Right lobe of liver (tissue), 6 donors: ENCODE results near the gene PRKN. TPM values are rescaled to one million over a fixed set of nuclear protein-coding genes. Genes with fewer than 3 reads are reported as not detected.
A peak's percentile ranks its signal among the peaks of the same experiment; 100 is the strongest.

ENCODE experiments used
- ATAC-seq, 4 donors: fragments of 200-7000 bp; cut with Tn5 transposase; one replicate each; pipeline ENCODE4 v1.9.1; 2020; ENCODE audit warnings: mild to moderate bottlenecking in 4 of 4, moderate library complexity in 4 of 4
- DNase-seq, 3 donors: peaks; one replicate each; pipeline ENCODE4 v3.0.0-alpha.2; 2020
- H3K27ac ChIP-seq, 3 donors: fragments of 200-600 bp; one replicate each; pipeline ENCODE4 v1.8.0; 2022
- H3K27me3 ChIP-seq, 2 donors: fragments of 200-600 bp; one replicate each; pipeline ENCODE4 v1.8.0; 2022
- H3K36me3 ChIP-seq, 4 donors: fragments of 200-600 bp; sonication (generic) in 1 of 4; one replicate each; pipeline versions ENCODE4 v1.5.1 to v1.8.0; 2017 to 2022; ENCODE audit warnings: control low read depth in 1 of 4
- H3K4me1 ChIP-seq, 4 donors: fragments of 200-600 bp; sonication (generic) in 1 of 4; one replicate each; pipeline versions ENCODE4 v1.5.1 to v1.8.0; 2017 to 2022; ENCODE audit warnings: control low read depth in 1 of 4
- H3K4me3 ChIP-seq, 3 donors: fragments of 200-600 bp; one replicate each; pipeline ENCODE4 v1.8.0; 2022
- H3K9me3 ChIP-seq, 4 donors: fragments of 200-600 bp; sonication (generic) in 1 of 4; one replicate each; pipeline versions ENCODE4 v1.5.1 to v1.8.0; 2017 to 2022; ENCODE audit warnings: control low read depth in 1 of 4
- CTCF ChIP-seq, 4 donors: fragments of 200-600 bp in 3 of 4; fragments of 450-650 bp in 1 of 4; IDR thresholded peaks; one replicate each; pipeline versions ENCODE4 v1.5.1 to v1.8.0; 2016 to 2022; ENCODE audit warnings: antibody characterized with exemption in 4 of 4, mild to moderate bottlenecking in 2 of 4
- POLR2A ChIP-seq: fragments of 450-650 bp; IDR thresholded peaks from one replicate; pipeline ENCODE4 v1.6.1; 2017; ENCODE audit warnings: antibody characterized with exemption, mild to moderate bottlenecking
- WGBS: methylation state at CpG from one replicate; pipeline ENCODE4 v1.1.6; 2018; ENCODE audit warnings: low coverage, low lambda C conversion rate; ENCODE audit not compliant: insufficient coverage; ENCODE audit errors: missing lambda C conversion rate; 5-methylcytosine and 5-hydroxymethylcytosine counted together
- intact Hi-C, 2 donors: fragments of 100-400 bp; cut with DNase I; formaldehyde crosslinking; loops; one replicate each; pipeline versions ENCODE4 v1.11.2 to v1.14.1; 2022
- total RNA-seq, 6 experiments: library from RNA; depleted of rRNA in 2 of 6; stranded (reverse); fragments of >200 nt in 2 of 6; fragmentation: NEBNext Ultra II Directional in 3 of 6; extraction: Animal tissue kit (Norgen Biotek cat#: 25700) in 3 of 6; gene quantifications; one replicate each; pipeline versions ENCODE4 v1.1.0 to v1.2.4, GENCODE V29; 2016 to 2023
- donor health status: DM: no; HTN: yes; CAD: no.
- donor health status: DM: no; HTN: no; CAD: no.
- donor health status: DM: no; HTN: no; CAD: no.
- donor health status: DM: no; HTN: yes; CAD: no.
- donor health status: DM: no; HTN: yes; CAD: no.

Gene PRKN
- total RNA-seq, 6 experiments from 2014 or later: 1.1 to 3.7 (median 2.2) TPM

- TF ChIP-seq POLR2A (no peak), CTCF (IDR thresholded peaks at IDR 0.05) (no peak)
- no peaks in the 10 kb centered on the region for H3K27me3 ChIP-seq
- DNase-seq (no peak), ATAC-seq (peak in 1 of 4 donors; percentile 29)
- H3K36me3 ChIP-seq: no peaks in the 10 kb centered on the region
- H3K9me3 ChIP-seq: no peaks in the 10 kb centered on the region
- WGBS: 77% methylated on average over 10 of the region's 13 CpGs
- intact Hi-C loops: no loop called here
- H3K27ac ChIP-seq: no peak overlapping the region
- no peak overlapping the region for H3K4me3 ChIP-seq
- no peaks in the 10 kb centered on the region for H3K4me1 ChIP-seq
Observed at GRCh38 chr6:162014069-162014811, 713.3 kb downstream of the PRKN start.

GRCh38 chr6:162005372-162005771 is 722.2 kb downstream of the PRKN start:
- DNase-seq (no peak), ATAC-seq (no peak)
- Histone ChIP-seq H3K27me3 (no peaks in the 10 kb centered on the region), H3K4me1 (no peaks in the 10 kb centered on the region), H3K4me3 (no peak overlapping the region), H3K9me3 (no peaks in the 10 kb centered on the region), H3K36me3 (no peaks in the 10 kb centered on the region), H3K27ac (no peak overlapping the region)
- intact Hi-C loops: no loop called here
- 63% methylated on average over 4 of the region's 4 CpGs for WGBS
- no peak for TF ChIP-seq CTCF (IDR thresholded peaks at IDR 0.05)
- TF ChIP-seq POLR2A: no peak

- no peak overlapping the region for H3K4me3 ChIP-seq
- no peaks in the 10 kb centered on the region for H3K36me3 ChIP-seq
- H3K4me1 ChIP-seq: no peaks in the 10 kb centered on the region
- no peak for TF ChIP-seq POLR2A
- TF ChIP-seq CTCF (IDR thresholded peaks at IDR 0.05): no peak
- ATAC-seq: no peak
- no peak for DNase-seq
- no peaks in the 10 kb centered on the region for H3K27me3 ChIP-seq
- intact Hi-C loops: no loop called here
- H3K9me3 ChIP-seq: no peaks in the 10 kb centered on the region
- 77% methylated on average over 9 of the region's 9 CpGs for WGBS
- H3K27ac ChIP-seq: no peak overlapping the region
Observed at GRCh38 chr6:161996783-161997182, 730.8 kb downstream of the PRKN start.

- DNase-seq: no peak
- H3K9me3 ChIP-seq: no peaks in the 10 kb centered on the region
- H3K4me3 ChIP-seq: no peak overlapping the region
- no peak for ATAC-seq
- WGBS: 89% methylated on average over 2 of the region's 3 CpGs
- intact Hi-C loops: no loop called here
- H3K4me1 ChIP-seq: no peaks in the 10 kb centered on the region
- TF ChIP-seq POLR2A: no peak
- no peak for TF ChIP-seq CTCF (IDR thresholded peaks at IDR 0.05)
- H3K27me3 ChIP-seq: no peaks in the 10 kb centered on the region
- H3K36me3 ChIP-seq: no peaks in the 10 kb centered on the region
- H3K27ac ChIP-seq: no peak overlapping the region
Observed at GRCh38 chr6:161985876-161986423, 741.6 kb downstream of the PRKN start.
